ENCODE data around the gene PRSS56. TPM values are rescaled to one million over a fixed set of nuclear protein-coding genes. Genes with fewer than 3 reads are reported as not detected.

The PRSS56 gene
- polyA plus RNA-seq, 1 donor (not counting 4 experiments of a cell fraction or from before 2014, with no cell fraction given), result not detected

- Histone ChIP-seq H3K9ac (ENCODE audit: control insufficient read depth, extremely low read depth, insufficient read depth, low read length) (no peak overlapping the region), H3K27me3 (ENCODE audit: control insufficient read depth, extremely low read depth, insufficient read depth, low read length) (no peaks in the 10 kb centered on the region), H3K9me1 (ENCODE audit: control insufficient read depth, extremely low read depth, insufficient read depth, low read length) (no peaks in the 10 kb centered on the region), H3K4me1 (ENCODE audit: control insufficient read depth, extremely low read depth, insufficient read depth, low read length) (peaks cover 5% of the 10 kb centered on the region), H4K20me1 (ENCODE audit: control insufficient read depth, extremely low read depth, insufficient read depth, low read length) (no peaks in the 10 kb centered on the region), H3K79me2 (ENCODE audit: control insufficient read depth, insufficient read depth, low read length) (no peaks in the 10 kb centered on the region), H3K36me3 (ENCODE audit: control insufficient read depth in 2 of 2, extremely low read depth in 1 of 2, insufficient read depth in 2 of 2, low read length in 2 of 2) (peaks cover 24 to 26% of the 10 kb centered on the region in 2 experiments), H3K4me3 (ENCODE audit: control insufficient read depth in 2 of 3, extremely low read depth in 1 of 3, insufficient read depth in 2 of 3, low read depth in 1 of 3, low read length in 3 of 3) (no peak overlapping the region), H3K4me2 (ENCODE audit: control insufficient read depth, extremely low read depth, insufficient read depth, low read depth, low read length) (no peak overlapping the region), H3K27ac (ENCODE audit: control insufficient read depth, insufficient read depth, low read length) (no peak overlapping the region), H3K9me3 (ENCODE audit: control insufficient read depth, low read depth, low read length) (no peaks in the 10 kb centered on the region), H2AFZ (ENCODE audit: control insufficient read depth, low read length) (no peak overlapping the region)
- dilution Hi-C loops (cut with MboI; ENCODE audit: extremely low pct_ligation_motif_present, low sequenced_read_pairs), result no loop called here
- FAIRE-seq (no peak), DNase-seq (ENCODE audit: low read depth, low spot score) (no peak)
- TF ChIP-seq EZH2 (IDR thresholded peaks at IDR 0.05; ENCODE audit: low read length) (no peak), CTCF (optimal IDR thresholded peaks at IDR 0.05 in 1 of 3, IDR thresholded peaks at IDR 0.05 in 1 of 3, conservative IDR thresholded peaks at IDR 0.05 in 1 of 3; ENCODE audit: extremely low read depth in 1 of 3, insufficient read depth in 2 of 3, low read length in 3 of 3) (no peak)
Observed at GRCh38 chr2:232562515-232563151, 42.4 kb downstream of the PRSS56 start.

DNA sequence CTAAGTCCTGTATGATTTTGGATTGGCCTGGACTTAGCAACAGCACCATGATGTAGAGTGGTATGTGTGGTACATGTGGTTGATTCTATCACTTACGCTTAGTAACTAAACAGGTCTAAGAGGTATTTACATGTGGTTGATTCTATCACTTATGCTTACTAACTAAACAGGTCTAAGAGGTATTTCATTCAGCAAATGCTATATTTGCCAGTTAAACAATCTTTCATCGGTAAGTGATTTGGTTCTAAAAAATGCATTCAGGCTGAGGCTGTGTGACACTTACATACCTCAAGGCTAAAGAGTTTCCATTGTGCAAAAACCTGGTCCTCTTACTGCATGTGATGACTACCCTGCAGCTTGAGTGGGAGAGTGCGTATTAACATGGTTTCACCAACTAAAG is 43.4 kb downstream of the PRSS56 start:
- no peak for DNase-seq (ENCODE audit: low read depth, low spot score)

More for the DNA sequence above, 43.4 kb downstream of the PRSS56 start:
- H3K36me3 ChIP-seq (ENCODE audit: control insufficient read depth in 2 of 2, extremely low read depth in 1 of 2, insufficient read depth in 2 of 2, low read length in 2 of 2), result peaks cover 23 to 34% of the 10 kb centered on the region in 2 experiments
- H3K4me1 ChIP-seq (ENCODE audit: control insufficient read depth, extremely low read depth, insufficient read depth, low read length), result peaks cover 14% of the 10 kb centered on the region
- TF ChIP-seq CTCF (optimal IDR thresholded peaks at IDR 0.05 in 1 of 3, IDR thresholded peaks at IDR 0.05 in 1 of 3, conservative IDR thresholded peaks at IDR 0.05 in 1 of 3; ENCODE audit: extremely low read depth in 1 of 3, insufficient read depth in 2 of 3, low read length in 3 of 3), result no peak
- no peak for TF ChIP-seq EZH2 (IDR thresholded peaks at IDR 0.05; ENCODE audit: low read length)
- H3K4me2 ChIP-seq (ENCODE audit: control insufficient read depth, extremely low read depth, insufficient read depth, low read depth, low read length), result no peak overlapping the region
- no peak overlapping the region for H2AFZ ChIP-seq (ENCODE audit: control insufficient read depth, low read length)
- H4K20me1 ChIP-seq (ENCODE audit: control insufficient read depth, extremely low read depth, insufficient read depth, low read length), result no peaks in the 10 kb centered on the region
- no peak overlapping the region for H3K4me3 ChIP-seq (ENCODE audit: control insufficient read depth in 2 of 3, extremely low read depth in 1 of 3, insufficient read depth in 2 of 3, low read depth in 1 of 3, low read length in 3 of 3)
- no peak for FAIRE-seq
- dilution Hi-C loops (cut with MboI; ENCODE audit: extremely low pct_ligation_motif_present, low sequenced_read_pairs), result no loop called here
- H3K9me3 ChIP-seq (ENCODE audit: control insufficient read depth, low read depth, low read length), result no peaks in the 10 kb centered on the region
- no peak overlapping the region for H3K9ac ChIP-seq (ENCODE audit: control insufficient read depth, extremely low read depth, insufficient read depth, low read length)
- no peaks in the 10 kb centered on the region for H3K79me2 ChIP-seq (ENCODE audit: control insufficient read depth, insufficient read depth, low read length)
- H3K27me3 ChIP-seq (ENCODE audit: control insufficient read depth, extremely low read depth, insufficient read depth, low read length), result no peaks in the 10 kb centered on the region
- H3K9me1 ChIP-seq (ENCODE audit: control insufficient read depth, extremely low read depth, insufficient read depth, low read length), result no peaks in the 10 kb centered on the region
- no peak overlapping the region for H3K27ac ChIP-seq (ENCODE audit: control insufficient read depth, insufficient read depth, low read length)
